H1 (cell line): Measurements from ENCODE around the gene AKAP7. TPM values are rescaled to one million over a fixed set of nuclear protein-coding genes. Genes with fewer than 3 reads are reported as not detected.

Experiments
- ATF2 ChIP-seq: IDR thresholded peaks from 2 replicates; pipeline ENCODE4 v1.6.1; 2012; ENCODE audit warnings: low read length, inconsistent platforms
- CBX5 ChIP-seq: fragments of 300-800, 300-1000 bp; sonication (generic); IDR thresholded peaks from 2 replicates; pipeline ENCODE4 v1.7.1; 2016; ENCODE audit warnings: antibody characterized with exemption, low read length, low read depth
- CHD7 ChIP-seq: fragments of 300-600 bp; sonication (generic); IDR thresholded peaks from 2 replicates; pipeline ENCODE4 v1.7.1; 2012; ENCODE audit warnings: low read length, moderate library complexity, mild to moderate bottlenecking, inconsistent platforms; ENCODE audit not compliant: insufficient replicate concordance
- GTF2F1 ChIP-seq: IDR thresholded peaks from 2 replicates; pipeline ENCODE4 v1.6.1; 2012; ENCODE audit warnings: low read depth, low read length, improper control_type of control experiment, borderline replicate concordance
- JUN ChIP-seq: IDR thresholded peaks from 2 replicates; pipeline ENCODE4 v1.6.1; 2011; ENCODE audit warnings: low read depth, mild to moderate bottlenecking, improper control_type of control experiment, low read length
- KDM4A ChIP-seq: IDR thresholded peaks from one replicate; pipeline ENCODE4 v1.7.1; 2012; ENCODE audit warnings: low read depth, mild to moderate bottlenecking, moderate library complexity, low read length, inconsistent platforms; ENCODE audit not compliant: severe bottlenecking
- RXRA ChIP-seq: IDR thresholded peaks from 2 replicates; pipeline ENCODE4 v1.6.1; 2011; ENCODE audit warnings: low read depth, mild to moderate bottlenecking, low read length, moderate library complexity; ENCODE audit not compliant: insufficient read depth
- TAF7 ChIP-seq: optimal IDR thresholded peaks from 2 replicates; pipeline ENCODE3; 2011; ENCODE audit warnings: low read depth, mild to moderate bottlenecking, inconsistent platforms, low read length, moderate library complexity, borderline replicate concordance
- polyA plus RNA-seq, 7 experiments: library from polyadenylated mRNA; depleted of rRNA in 3 of 7; stranded (reverse) in 5 of 7; unstranded in 2 of 7; fragments of >200 nt in 5 of 7; fragments of 200-250 nt in 2 of 7; gene quantifications; 1 replicate in 5 of 7; 2 replicates in 1 of 7; 4 replicates in 1 of 7; pipeline versions ENCODE4 v1.2.1 to v1.2.3, GENCODE V29; 2011 to 2013; ENCODE audit warnings: missing spikeins in 2 of 7, mixed read lengths in 2 of 7
- total RNA-seq: library from RNA; stranded (reverse); fragmentation: NEBNext Ultra II Directional; extraction: Animal tissue kit (Norgen Biotek cat#: 25700); gene quantifications from 2 replicates; pipeline ENCODE4 v1.2.1, GENCODE V29; 2021

The AKAP7 gene
- total and polyA plus RNA-seq, 2 of the 8 experiments (the other 6 are each of a cell fraction or from before 2014, with no cell fraction given), result 4.7 to 16.9 TPM

- TF ChIP-seq CHD7 (no peak), JUN (no peak), KDM4A (no peak), RXRA (no peak), CBX5 (no peak), GTF2F1 (no peak), ATF2 (0 out of 2 replicates have a peak, but pooled peaks have one; percentile 31), TAF7 (no peak)
These were observed 146.4 kb downstream of the AKAP7 start (continued) for GRCh38 chr6:131281471-131282270.
